Motor neuron (in vitro differentiated cells): ENCODE data around the gene FAM43A. TPM values are rescaled to one million over a fixed set of nuclear protein-coding genes. Genes with fewer than 3 reads are reported as not detected.
A peak's percentile ranks its signal among the peaks of the same experiment; 100 is the strongest.

Experiments used
- ATAC-seq, 8 experiments: fragments of 200-7000 bp; cut with Tn5 transposase; replicated peaks in 6 of 8; 2 replicates each; pipeline ENCODE4 v1.8.0; 2021; ENCODE audit warnings: mild to moderate bottlenecking in 8 of 8, moderate library complexity in 8 of 8
- H3K27ac ChIP-seq, 2 donors: fragments of 250-450 bp; sonication (Bioruptor Pico); 2 replicates each; pipeline ENCODE4 v1.9.0; 2021; ENCODE audit warnings: antibody characterized with exemption in 2 of 2, mild to moderate bottlenecking in 2 of 2, moderate library complexity in 1 of 2
- H3K4me1 ChIP-seq, 2 donors: fragments of 250-450 bp; sonication (Bioruptor Pico); replicated peaks in 1 of 2; 2 replicates each; pipeline ENCODE4 v1.6.1; 2021; ENCODE audit warnings: antibody characterized with exemption in 2 of 2, mild to moderate bottlenecking in 2 of 2, moderate library complexity in 1 of 2
- H3K4me3 ChIP-seq, 5 donors: fragments of 250-450 bp; sonication (Bioruptor Pico); 2 replicates each; pipeline ENCODE4 v1.9.0; 2021; ENCODE audit warnings: antibody characterized with exemption in 5 of 5, mild to moderate bottlenecking in 5 of 5, moderate library complexity in 4 of 5
- WGBS, 10 experiments: fragments of 450-650 bp; shearing (Covaris generic); methylation state at CpG; one replicate each; pipeline ENCODE4 v1.0.0; 2022; 5-methylcytosine and 5-hydroxymethylcytosine counted together
- in situ Hi-C, 9 experiments: fragments of 400-800 bp; cut with MboI; loops; one replicate each; pipeline ENCODE4 v1.15.0; 2021; ENCODE audit warnings: low sequenced_read_pairs in 9 of 9, low pct_unique_long_range_greater_than_20kb in 2 of 9; ENCODE audit not compliant: unreplicated experiment in 9 of 9
- total RNA-seq, 8 experiments: library from RNA; unstranded; fragments of 300-600 nt; gene quantifications; 2 replicates each; pipeline versions ENCODE4 v1.2.3 to v1.2.4, GENCODE V29; 2022

The FAM43A gene
- total RNA-seq, 8 experiments from 2014 or later, result 0.67 to 22.6 (median 6.5) TPM

DNA sequence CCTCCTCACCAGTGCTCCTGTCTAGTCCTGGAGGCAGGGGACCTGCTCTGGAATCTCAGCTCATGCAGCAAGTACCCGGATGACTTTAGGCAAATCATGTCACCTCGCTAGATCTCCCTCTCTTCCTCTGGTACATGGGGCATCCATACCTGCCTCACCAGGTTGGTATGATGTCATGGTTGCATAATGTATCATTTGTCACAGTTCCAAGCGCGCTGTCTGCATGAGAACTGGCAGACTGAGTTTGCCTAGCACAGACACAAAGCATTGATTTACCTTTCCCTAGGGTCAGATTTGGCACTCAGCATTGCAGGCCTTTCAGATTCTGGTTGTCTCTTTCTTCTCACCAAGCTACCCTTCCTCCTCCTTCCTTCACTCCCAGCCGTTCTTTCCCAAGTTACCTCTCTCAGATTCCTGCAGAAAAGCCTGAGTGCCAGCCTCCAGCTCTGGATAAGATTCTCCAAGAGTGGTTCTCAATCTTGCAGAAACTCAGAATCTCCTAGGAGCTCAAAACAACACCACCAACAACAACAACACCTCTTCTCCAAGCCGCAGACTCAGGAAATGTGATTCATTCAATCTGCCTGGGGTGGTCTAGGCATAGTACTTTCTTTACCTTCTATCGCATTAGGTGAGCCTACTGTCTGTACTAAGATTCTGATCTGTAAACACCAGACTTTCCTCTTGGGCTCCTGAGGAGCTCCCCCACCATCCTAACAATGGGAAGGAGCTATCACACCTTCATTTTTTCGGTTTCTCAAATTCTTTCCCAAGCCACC is 29.5 kb downstream of the FAM43A start:
- WGBS, 10 experiments, result 40 to 96% (median 80%) methylated on average over 1 to 8 of the region's 8 CpGs; no CpG with 5 or more reads in 1 of the 10 experiments

DNA sequence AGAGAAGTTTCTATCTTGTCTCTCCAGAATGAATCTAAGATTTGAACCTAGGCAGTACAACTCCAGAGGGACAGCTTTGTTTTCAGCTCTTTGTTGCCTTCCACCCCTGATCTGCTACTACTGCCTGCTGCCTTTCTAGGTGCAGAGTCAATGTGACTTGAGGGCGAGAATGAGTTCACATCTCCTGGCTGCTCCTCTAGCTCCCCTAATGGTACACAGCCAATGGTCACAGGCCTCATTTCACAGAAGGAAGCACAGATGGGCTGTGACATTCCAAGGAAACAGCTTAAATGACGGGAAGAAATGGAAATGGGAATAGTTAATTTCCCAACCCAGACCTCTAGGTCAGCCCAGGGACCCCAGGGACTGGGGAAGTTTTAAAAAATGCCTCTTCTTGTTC is 32.4 kb downstream of the FAM43A start:
- no peak for ATAC-seq
- Histone ChIP-seq H3K4me3 (no peak overlapping the region), H3K27ac (no peak overlapping the region), H3K4me1 (peaks cover 6 to 9% of the 10 kb centered on the region in 2 donors)
- in situ Hi-C loops, result no loop called here
- WGBS, 10 experiments, result 64 to 100% (median 79%) methylated on average over 1 to 2 of the region's 2 CpGs; no CpG with 5 or more reads in 4 of the 10 experiments

More for the DNA sequence above, 29.5 kb downstream of the FAM43A start:
- ATAC-seq, result peak in 4 of 8 experiments; percentile 15 to 84 (median 36)
- Histone ChIP-seq H3K4me3 (no peak overlapping the region), H3K27ac (peak overlapping the region in 1 of 2 donors; percentile 41), H3K4me1 (peaks cover 6 to 9% of the 10 kb centered on the region in 2 donors)
- in situ Hi-C loops, result no loop called here

DNA sequence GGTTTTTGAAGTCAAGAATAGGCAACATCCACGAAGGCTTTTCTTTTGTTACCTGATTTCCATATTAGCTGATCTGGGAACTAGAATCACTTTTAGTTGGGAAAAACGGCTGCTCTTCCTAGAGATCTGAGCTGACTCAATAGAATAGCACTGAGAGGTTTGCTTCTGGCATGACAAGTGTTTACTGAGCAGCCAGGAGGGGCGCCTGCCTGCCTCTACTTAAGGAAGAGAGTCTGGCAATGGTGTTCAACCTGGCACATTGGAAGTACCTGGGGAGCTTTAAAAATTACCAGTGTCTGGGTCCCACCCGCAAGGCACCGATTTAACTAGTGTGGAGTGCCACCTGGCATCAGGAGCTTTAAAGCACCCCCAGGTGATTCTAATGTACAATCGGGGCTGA is 34.4 kb downstream of the FAM43A start:
- 48 to 96% (median 80%) methylated on average over 2 to 6 of the region's 6 CpGs; no CpG with 5 or more reads in 1 of the 10 experiments for WGBS, 10 experiments
- no peak overlapping the region for H3K27ac ChIP-seq
- no peak overlapping the region for H3K4me3 ChIP-seq
- H3K4me1 ChIP-seq, result peaks cover 2 to 4% of the 10 kb centered on the region in 2 donors
- in situ Hi-C loops, result no loop called here
- no peak for ATAC-seq

DNA sequence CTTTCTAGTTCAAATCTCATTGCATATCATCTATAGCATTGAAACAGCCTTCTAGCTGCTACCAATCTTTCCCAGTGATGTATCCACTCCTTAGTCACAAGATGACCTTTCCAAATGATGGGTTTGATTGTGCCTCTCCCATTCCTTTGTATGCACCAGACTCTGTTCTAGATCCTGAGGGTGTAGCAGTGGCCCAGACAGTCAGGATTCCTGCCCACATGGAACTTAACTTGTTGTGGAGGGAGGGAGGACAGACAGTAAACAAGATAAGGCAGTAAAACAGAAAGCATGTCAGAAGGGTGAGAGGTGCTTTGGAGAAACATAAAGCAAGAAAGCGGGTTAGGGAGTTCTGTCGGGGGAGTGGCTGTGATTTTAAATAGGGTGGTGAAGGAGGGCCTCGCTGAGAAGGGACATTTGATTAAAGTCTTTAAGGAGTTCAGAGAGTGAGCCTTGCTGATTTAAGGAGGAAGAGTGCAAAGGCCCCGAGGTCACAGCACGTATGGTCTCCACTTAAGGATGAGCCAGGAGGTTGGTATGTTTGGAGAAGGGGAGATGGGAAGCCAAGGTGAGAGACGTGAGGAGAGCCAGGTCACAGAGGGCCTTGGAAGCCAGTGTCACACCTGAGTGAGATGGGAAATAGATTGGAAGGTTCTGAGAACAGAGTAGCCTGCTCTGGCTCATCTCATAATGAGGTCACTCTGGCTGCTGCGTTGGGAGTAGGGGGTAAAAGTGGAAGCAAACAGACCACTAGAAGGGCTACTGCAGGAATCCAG is 38.3 kb downstream of the FAM43A start:
- Histone ChIP-seq H3K4me1 (no peaks in the 10 kb centered on the region), H3K27ac (no peak overlapping the region), H3K4me3 (no peak overlapping the region)
- in situ Hi-C loops, result no loop called here
- ATAC-seq, result no peak
- 50 to 76% (median 62%) methylated on average over 1 to 6 of the region's 7 CpGs; no CpG with 5 or more reads in 3 of the 10 experiments for WGBS, 10 experiments

DNA sequence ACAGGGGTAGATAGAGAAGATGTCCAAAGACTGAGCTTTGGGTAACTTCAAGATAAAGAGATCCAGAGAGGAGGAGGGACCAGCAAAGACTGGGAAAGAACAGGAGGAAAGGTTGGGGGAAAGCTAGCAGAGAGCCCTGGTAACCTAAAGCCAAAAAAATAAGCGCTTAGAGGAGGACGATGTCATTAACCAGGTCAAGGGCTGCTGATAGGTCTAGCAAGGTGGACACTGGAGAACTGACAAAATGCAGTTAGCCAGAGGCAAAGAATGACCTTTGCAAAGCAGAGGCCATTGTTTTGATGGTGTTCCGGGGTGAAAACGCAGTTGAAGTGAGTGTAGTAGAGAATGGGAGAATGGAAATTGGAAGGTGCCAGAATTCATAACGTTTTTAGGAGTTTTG is 39.7 kb downstream of the FAM43A start:
- Histone ChIP-seq H3K27ac (no peak overlapping the region), H3K4me3 (no peak overlapping the region), H3K4me1 (no peaks in the 10 kb centered on the region)
- in situ Hi-C loops, result no loop called here
- ATAC-seq, result no peak
- WGBS, 10 experiments, result 49 to 84% (median 71%) methylated on average over 2 to 5 of the region's 5 CpGs; no CpG with 5 or more reads in 1 of the 10 experiments

DNA sequence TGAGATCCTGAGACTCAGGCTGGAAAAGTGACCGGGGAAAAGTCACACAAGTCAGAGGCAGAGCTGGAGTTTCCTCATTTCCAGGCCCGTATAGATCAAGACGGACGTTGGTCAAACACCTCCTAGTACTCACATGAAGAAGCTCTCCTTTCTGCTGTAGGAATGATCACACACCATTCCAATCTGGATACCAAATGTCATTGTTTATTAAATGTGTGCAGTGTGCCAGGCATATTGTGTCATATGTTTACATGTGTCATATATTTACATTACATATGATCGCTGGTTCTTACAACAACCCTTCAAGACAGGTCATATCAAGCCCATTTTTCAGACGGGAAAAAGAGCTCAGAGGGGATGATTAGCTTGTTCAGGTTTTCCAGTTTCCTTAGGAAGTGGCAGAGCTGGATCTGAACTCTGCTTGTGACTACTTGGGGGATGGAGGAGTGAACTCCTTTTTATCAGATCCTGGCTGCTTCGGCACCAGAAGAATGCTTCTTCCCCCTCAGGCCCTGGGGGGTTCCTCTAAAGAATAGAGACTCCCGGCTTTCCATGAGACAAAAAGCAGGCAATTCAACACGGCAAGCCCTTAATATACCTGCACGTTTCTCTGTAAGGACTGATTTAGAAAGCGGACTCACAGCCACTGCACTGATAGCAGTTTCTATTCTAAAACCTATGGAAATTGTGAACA is 41.9 kb downstream of the FAM43A start:
- H3K4me1 ChIP-seq, result peaks cover 9 to 11% of the 10 kb centered on the region in 2 donors
- in situ Hi-C loops, result no loop called here
- no peak for ATAC-seq
- WGBS, 10 experiments, result 23 to 100% (median 66%) methylated on average over 2 to 7 of the region's 11 CpGs; no CpG with 5 or more reads in 1 of the 10 experiments
- no peak overlapping the region for H3K27ac ChIP-seq
- no peak overlapping the region for H3K4me3 ChIP-seq

DNA sequence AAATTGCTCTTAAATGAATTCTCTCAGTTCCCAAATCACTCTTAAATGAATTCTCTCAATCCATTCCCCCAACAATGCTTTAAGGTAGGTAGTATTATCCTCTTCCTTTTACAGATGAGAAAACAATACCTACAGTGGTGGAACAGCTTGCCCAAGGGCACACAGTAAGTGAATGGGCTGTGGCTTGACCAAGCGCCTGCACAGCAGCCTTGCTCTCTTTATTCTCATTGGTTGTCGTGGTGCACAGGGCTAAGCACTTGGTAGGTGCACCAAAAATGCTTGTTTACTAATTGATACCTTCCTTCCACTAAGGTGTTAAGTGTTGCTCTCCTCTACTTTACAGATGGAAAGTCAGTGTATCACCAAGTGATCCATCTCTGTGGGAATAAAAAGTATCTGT is 43.3 kb downstream of the FAM43A start:
- ATAC-seq, result no peak
- no peak overlapping the region for H3K4me3 ChIP-seq
- 84 to 100% (median 88%) methylated on average over 1 to 2 of the region's 2 CpGs; no CpG with 5 or more reads in 6 of the 10 experiments for WGBS, 10 experiments
- in situ Hi-C loops, result no loop called here
- H3K27ac ChIP-seq, result no peak overlapping the region
- H3K4me1 ChIP-seq, result peaks cover 11 to 13% of the 10 kb centered on the region in 2 donors

DNA sequence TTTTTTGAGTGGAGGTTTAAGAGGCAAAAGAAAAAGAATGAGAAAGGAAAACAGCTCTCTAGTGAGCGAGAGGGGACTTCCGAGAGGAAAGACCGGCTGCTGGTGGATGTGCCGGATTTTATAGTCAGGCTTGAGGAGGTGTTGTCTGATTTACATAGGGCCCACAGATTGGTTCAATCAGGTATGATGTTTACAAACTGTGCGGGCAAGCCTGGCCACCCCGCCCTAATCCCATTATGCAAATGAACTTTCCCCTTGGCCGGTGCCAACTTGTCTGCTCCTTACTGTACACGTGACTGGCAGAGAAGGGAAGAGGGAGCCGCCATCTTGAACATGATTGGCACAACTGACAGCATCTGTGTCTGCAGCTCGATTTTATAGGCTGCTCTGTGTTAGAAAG is 44.7 kb downstream of the FAM43A start:
- peak in 5 of 8 experiments; percentile 20 to 90 (median 82) for ATAC-seq
- H3K27ac ChIP-seq, result no peak overlapping the region
- 9 to 87% (median 59%) methylated on average over 3 to 10 of the region's 10 CpGs; no CpG with 5 or more reads in 1 of the 10 experiments for WGBS, 10 experiments
- in situ Hi-C loops, result no loop called here
- peaks cover 11 to 13% of the 10 kb centered on the region in 2 donors for H3K4me1 ChIP-seq
- H3K4me3 ChIP-seq, result no peak overlapping the region

DNA sequence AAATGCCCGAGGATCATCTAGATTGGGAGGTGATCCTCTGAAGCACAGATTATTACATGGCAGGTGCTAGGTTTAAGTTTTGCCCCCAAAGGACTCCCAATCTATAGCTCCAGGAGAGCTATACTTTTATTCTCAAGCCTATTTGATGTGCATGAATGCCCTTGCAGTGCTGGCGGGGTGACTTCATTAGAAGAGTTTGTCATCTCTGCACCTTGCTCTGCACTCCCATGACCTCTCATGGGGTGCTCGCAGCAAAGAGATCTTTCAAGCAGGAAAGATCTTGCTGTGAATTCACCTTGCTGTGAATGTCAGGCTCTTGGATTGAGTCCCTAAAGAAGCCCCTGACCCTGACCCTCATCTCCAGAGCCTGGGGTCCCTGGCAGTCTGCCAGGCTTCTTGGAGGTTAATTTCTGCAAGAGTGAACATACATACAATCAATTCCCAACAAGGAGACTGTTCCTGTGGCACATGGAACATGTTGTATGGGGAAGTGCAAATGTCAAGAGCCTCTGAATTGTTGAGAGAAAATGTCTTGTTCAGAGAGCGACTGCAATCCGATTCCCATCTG is 45.9 kb downstream of the FAM43A start:
- no peak overlapping the region for H3K4me3 ChIP-seq
- H3K4me1 ChIP-seq, result peaks cover 11 to 13% of the 10 kb centered on the region in 2 donors
- WGBS, 10 experiments, result 64 to 100% (median 78%) methylated on average over 1 to 4 of the region's 5 CpGs; no CpG with 5 or more reads in 1 of the 10 experiments
- peak in 2 of 8 experiments; percentile 40 to 42 for ATAC-seq
- in situ Hi-C loops, result no loop called here
- no peak overlapping the region for H3K27ac ChIP-seq

DNA sequence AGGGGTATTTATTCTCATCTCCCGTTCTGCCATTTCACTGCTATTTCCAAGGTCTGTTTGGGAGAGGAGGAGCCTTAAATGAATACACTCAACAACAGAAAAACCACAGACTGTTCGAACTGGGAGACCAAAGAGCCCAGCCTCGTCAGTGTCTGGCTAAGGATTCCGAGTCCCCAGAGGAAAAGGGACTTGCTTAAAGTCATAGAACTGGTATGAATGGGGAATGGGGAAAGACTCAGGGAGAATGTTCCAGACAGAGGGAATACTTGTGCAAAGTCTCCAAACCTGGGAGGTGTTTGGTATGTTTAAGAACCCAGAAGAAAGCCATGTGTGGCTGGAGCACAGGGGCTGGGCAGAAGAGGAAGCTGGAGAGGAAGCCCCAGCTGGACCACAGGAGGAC is 46.9 kb downstream of the FAM43A start:
- Histone ChIP-seq H3K27ac (no peak overlapping the region), H3K4me3 (no peak overlapping the region), H3K4me1 (peaks cover 11 to 13% of the 10 kb centered on the region in 2 donors)
- peak in 1 of 8 experiments; percentile 47 for ATAC-seq
- in situ Hi-C loops, result no loop called here
- WGBS, 10 experiments, result 20 to 84% (median 43%) methylated on average over 1 to 4 of the region's 4 CpGs; no CpG with 5 or more reads in 3 of the 10 experiments

DNA sequence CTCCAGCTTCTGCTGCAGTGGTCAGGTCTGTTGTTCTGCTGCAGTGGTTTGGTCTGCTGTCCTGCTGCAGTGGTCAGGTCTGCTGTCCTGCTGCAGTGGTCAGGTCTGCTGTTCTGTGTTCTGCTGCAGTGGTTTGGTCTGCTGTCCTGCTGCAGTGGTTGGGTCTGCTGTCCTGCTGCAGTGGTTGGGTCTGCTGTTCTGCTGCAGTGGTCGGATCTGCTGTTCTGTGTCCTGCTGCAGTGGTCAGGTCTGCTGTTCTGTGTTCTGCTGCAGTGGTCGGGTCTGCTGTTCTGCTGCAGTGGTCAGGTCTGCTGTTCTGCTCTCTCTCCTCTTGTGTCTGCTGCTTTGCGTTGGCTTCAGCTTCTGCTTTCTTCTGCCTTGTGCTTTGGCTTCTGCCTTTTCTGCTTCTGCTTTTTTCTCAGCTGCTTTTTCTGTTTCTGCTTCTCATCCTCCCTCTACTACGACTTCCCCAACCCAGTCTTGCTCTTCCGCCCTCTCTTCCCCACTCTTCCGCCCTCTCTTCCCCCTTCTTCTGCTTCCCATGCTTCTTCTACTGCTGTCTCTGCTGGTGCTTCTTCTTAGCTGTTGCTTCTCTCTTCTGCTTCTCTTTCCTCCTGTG is 50.7 kb downstream of the FAM43A start:
- WGBS, 10 experiments, result 54 to 100% (median 71%) methylated on average over 1 to 6 of the region's 6 CpGs; no CpG with 5 or more reads in 1 of the 10 experiments
- in situ Hi-C loops, result no loop called here

More for the DNA sequence above, 50.7 kb downstream of the FAM43A start:
- Histone ChIP-seq H3K4me3 (no peak overlapping the region), H3K4me1 (peaks cover 11 to 13% of the 10 kb centered on the region in 2 donors), H3K27ac (no peak overlapping the region)
- ATAC-seq, result no peak
